GM23248 (cell line): ENCODE data around the gene EPDR1. TPM values are rescaled to one million over a fixed set of nuclear protein-coding genes. Genes with fewer than 3 reads are reported as not detected.

Experiments used
- DNase-seq: peaks from one replicate; pipeline ENCODE4 v3.0.0-alpha.2; 2015
- H2AFZ ChIP-seq: fragments of 200-600 bp; sonication (generic); 2 replicates; pipeline ENCODE4 v1.6.1; 2016; ENCODE audit warnings: antibody characterized with exemption
- H3F3A ChIP-seq: fragments of 200-600 bp; sonication (generic); 2 replicates; pipeline ENCODE4 v1.6.1; 2016; ENCODE audit warnings: mild to moderate bottlenecking, antibody characterized with exemption, mixed run types; ENCODE audit not compliant: insufficient read depth
- H3K27ac ChIP-seq: fragments of 200-600 bp; sonication (generic); 2 replicates; pipeline ENCODE4 v1.5.1; 2016; ENCODE audit warnings: mild to moderate bottlenecking
- H3K27me3 ChIP-seq: fragments of 200-600 bp; sonication (generic); replicated peaks from 2 replicates; pipeline ENCODE4 v1.6.1; 2016; ENCODE audit warnings: mild to moderate bottlenecking; ENCODE audit not compliant: insufficient read depth
- H3K36me3 ChIP-seq: fragments of 200-600 bp; sonication (generic); 2 replicates; pipeline ENCODE4 v1.6.1; 2016; ENCODE audit warnings: low read depth, mild to moderate bottlenecking
- H3K4me1 ChIP-seq: fragments of 200-600 bp; sonication (generic); 2 replicates; pipeline ENCODE4 v1.6.1; 2016; ENCODE audit warnings: mild to moderate bottlenecking; ENCODE audit not compliant: insufficient read depth
- H3K4me2 ChIP-seq: fragments of 200-600 bp; sonication (generic); one replicate; pipeline ENCODE4 v1.6.1; 2016; ENCODE audit warnings: mild to moderate bottlenecking; ENCODE audit not compliant: unreplicated experiment
- H3K4me3 ChIP-seq: fragments of 200-600 bp; sonication (generic); 2 replicates; pipeline ENCODE4 v1.5.1; 2016; ENCODE audit warnings: mild to moderate bottlenecking
- H3K79me2 ChIP-seq: fragments of 200-600 bp; sonication (generic); 2 replicates; pipeline ENCODE4 v1.6.1; 2016; ENCODE audit warnings: mild to moderate bottlenecking; ENCODE audit not compliant: insufficient read depth
- H3K9ac ChIP-seq: fragments of 200-600 bp; sonication (generic); 2 replicates; pipeline ENCODE4 v1.6.1; 2016; ENCODE audit warnings: mild to moderate bottlenecking
- H3K9me2 ChIP-seq: fragments of 200-600 bp; sonication (generic); 2 replicates; pipeline ENCODE4 v1.6.1; 2016; ENCODE audit warnings: mixed run types, mild to moderate bottlenecking, moderate library complexity; ENCODE audit not compliant: insufficient read depth
- H3K9me3 ChIP-seq: fragments of 200-600 bp; sonication (generic); one replicate; pipeline ENCODE4 v1.6.1; 2017; ENCODE audit warnings: low read depth
- H4K20me1 ChIP-seq: fragments of 200-600 bp; sonication (generic); 2 replicates; pipeline ENCODE4 v1.6.0; 2016; ENCODE audit not compliant: insufficient read depth
- EZH2 ChIP-seq: fragments of 200-600 bp; sonication (generic); IDR thresholded peaks from 2 replicates; pipeline ENCODE4 v1.6.1; 2018; ENCODE audit warnings: antibody characterized with exemption, mild to moderate bottlenecking; ENCODE audit not compliant: insufficient read depth, poor library complexity, severe bottlenecking
- EZH2phosphoT487 ChIP-seq: fragments of 200-600 bp; sonication (generic); IDR thresholded peaks from 2 replicates; pipeline ENCODE4 v1.6.1; 2018; ENCODE audit warnings: antibody characterized with exemption, moderate library complexity, mild to moderate bottlenecking, low read depth; ENCODE audit not compliant: insufficient read depth
- WGBS, 2 experiments: methylation state at CpG; one replicate each; pipeline ENCODE4 v1.1.6; 2015 to 2017; ENCODE audit warnings: low lambda C conversion rate in 2 of 2, low coverage in 1 of 2; ENCODE audit errors: missing lambda C conversion rate in 2 of 2; 5-methylcytosine and 5-hydroxymethylcytosine counted together
- in situ Hi-C: fragments of 300-500 bp; cut with MboI; formaldehyde crosslinking; loops from 2 replicates; pipeline ENCODE4 v1.15.0; 2020
- polyA plus RNA-seq: library from polyadenylated mRNA; unstranded; fragments of >200 nt; fragmentation: Nextera tagmentation; extraction: Ambion mirVana; gene quantifications from 2 replicates; pipeline ENCODE4 v1.2.1, GENCODE V29; 2016
- total RNA-seq: library from RNA; depleted of rRNA; stranded (reverse); fragments of >200 nt; shearing (Covaris generic); gene quantifications from 2 replicates; pipeline ENCODE4 v1.2.3, GENCODE V29; 2014; rRNA removed

The EPDR1 gene
- total RNA-seq (1.5 and 5.2 TPM in 2 replicates), polyA plus RNA-seq (2.0 and 2.5 TPM in 2 replicates)

- 12 to 13% methylated on average over 22 of the region's 22 CpGs for WGBS, 2 experiments
- H3K9me3 ChIP-seq: no peaks in the 10 kb centered on the region
Observed at GRCh38 chr7:37920305-37920848, at the start of gene EPDR1. Gene EPDR1, plus strand, starts transcription at chr7:37920640. Its CDS starts 300 bp downstream, at chr7:37920940.

GRCh38 chr7:37882086-37882485, 38.4 kb upstream of the EPDR1 start:
- TF ChIP-seq EZH2phosphoT487: no peak
- no peak for TF ChIP-seq EZH2
- no peak overlapping the region for H3K9ac ChIP-seq
- H3K36me3 ChIP-seq: no peaks in the 10 kb centered on the region
- no peak overlapping the region for H2AFZ ChIP-seq
- no peaks in the 10 kb centered on the region for H3K9me2 ChIP-seq
- in situ Hi-C loops: no loop called here
- no peaks in the 10 kb centered on the region for H3F3A ChIP-seq
- H4K20me1 ChIP-seq: no peaks in the 10 kb centered on the region
- no peak overlapping the region for H3K27ac ChIP-seq
- H3K4me3 ChIP-seq: no peak overlapping the region
- no peaks in the 10 kb centered on the region for H3K79me2 ChIP-seq
- DNase-seq: no peak
- H3K9me3 ChIP-seq: no peaks in the 10 kb centered on the region
- H3K4me2 ChIP-seq: no peak overlapping the region
- no peaks in the 10 kb centered on the region for H3K27me3 ChIP-seq
- WGBS, 2 experiments: 9 to 23% methylated on average over 6 of the region's 6 CpGs
- no peaks in the 10 kb centered on the region for H3K4me1 ChIP-seq

More at GRCh38 chr7:37920305-37920848, at the start of gene EPDR1:
- TF ChIP-seq EZH2phosphoT487: no peak
- TF ChIP-seq EZH2: no peak
- H3K4me3 ChIP-seq: peak within 1 kb of the TSS; percentile 61
- H3F3A ChIP-seq: no peaks in the 10 kb centered on the region
- peaks cover 36% of the 10 kb centered on the region for H3K27me3 ChIP-seq
- in situ Hi-C loops: loop anchor here (25.0 kb wide), 1 partner anchor 417 kb away; no protein-coding TSS in a partner anchor
- no peaks in the 10 kb centered on the region for H4K20me1 ChIP-seq
- H3K4me1 ChIP-seq: no peaks in the 10 kb centered on the region
- H2AFZ ChIP-seq: peak within 1 kb of the TSS; percentile 35
- DNase-seq: peak; percentile 32
- H3K36me3 ChIP-seq: no peaks in the 10 kb centered on the region
- H3K9ac ChIP-seq: 0 out of 2 replicates have a peak within 1 kb of the TSS, but pooled peaks have one; percentile 1
- H3K27ac ChIP-seq: no peak within 1 kb of the TSS
- H3K79me2 ChIP-seq: no peaks in the 10 kb centered on the region
- H3K4me2 ChIP-seq: peak within 1 kb of the TSS; percentile 25
- no peaks in the 10 kb centered on the region for H3K9me2 ChIP-seq

- no peak overlapping the region for H3K4me3 ChIP-seq
- no peak overlapping the region for H3K4me2 ChIP-seq
- no peaks in the 10 kb centered on the region for H3K36me3 ChIP-seq
- H3K9me2 ChIP-seq: no peaks in the 10 kb centered on the region
- no peaks in the 10 kb centered on the region for H3K79me2 ChIP-seq
- H3K9me3 ChIP-seq: no peaks in the 10 kb centered on the region
- H3K27ac ChIP-seq: no peak overlapping the region
- H3F3A ChIP-seq: no peaks in the 10 kb centered on the region
- no peak for DNase-seq
- H3K27me3 ChIP-seq: no peaks in the 10 kb centered on the region
- H3K9ac ChIP-seq: no peak overlapping the region
- no peaks in the 10 kb centered on the region for H3K4me1 ChIP-seq
- TF ChIP-seq EZH2 (no peak), EZH2phosphoT487 (no peak)
- in situ Hi-C loops: no loop called here
- no peak overlapping the region for H2AFZ ChIP-seq
- H4K20me1 ChIP-seq: no peaks in the 10 kb centered on the region
Observed at GRCh38 chr7:37893359-37893758, 27.1 kb upstream of the EPDR1 start.

- no peaks in the 10 kb centered on the region for H3K9me3 ChIP-seq
- H3K9me2 ChIP-seq: no peaks in the 10 kb centered on the region
- in situ Hi-C loops: no loop called here
- no peak overlapping the region for H3K4me3 ChIP-seq
- no peak overlapping the region for H3K27ac ChIP-seq
- no peak overlapping the region for H2AFZ ChIP-seq
- no peaks in the 10 kb centered on the region for H4K20me1 ChIP-seq
- 42 to 60% methylated on average over 3 of the region's 3 CpGs for WGBS, 2 experiments
- H3K9ac ChIP-seq: no peak overlapping the region
- H3K4me1 ChIP-seq: no peaks in the 10 kb centered on the region
- H3K36me3 ChIP-seq: no peaks in the 10 kb centered on the region
- no peaks in the 10 kb centered on the region for H3K79me2 ChIP-seq
- no peaks in the 10 kb centered on the region for H3K27me3 ChIP-seq
- H3K4me2 ChIP-seq: no peak overlapping the region
- TF ChIP-seq EZH2phosphoT487 (no peak), EZH2 (no peak)
- DNase-seq: no peak
- H3F3A ChIP-seq: no peaks in the 10 kb centered on the region
Observed at GRCh38 chr7:37894671-37895070, 25.8 kb upstream of the EPDR1 start.
